Muscle of leg (tissue), 16 donors: ENCODE results near the gene SF3B1. TPM values are rescaled to one million over a fixed set of nuclear protein-coding genes. Genes with fewer than 3 reads are reported as not detected.
"Not testable (repeated sequence)": the region's sequence is repeated elsewhere in the genome, so short reads cannot be mapped to it uniquely, and the experiment has no call there.

ENCODE experiments used
- DNase-seq: peaks from one replicate; pipeline ENCODE4 v3.0.0; 2013
- H3K27ac ChIP-seq: one replicate; pipeline ENCODE4 v1.5.1; 2013; ENCODE audit warnings: mild to moderate bottlenecking, low read length, control low read depth
- H3K27me3 ChIP-seq: one replicate; pipeline ENCODE4 v1.6.1; 2013; ENCODE audit warnings: low read length; ENCODE audit not compliant: control insufficient read depth, insufficient read depth
- H3K36me3 ChIP-seq: one replicate; pipeline ENCODE4 v1.6.1; 2013; ENCODE audit warnings: low read length; ENCODE audit not compliant: control insufficient read depth, insufficient read depth
- H3K4me1 ChIP-seq: one replicate; pipeline ENCODE4 v1.6.1; 2013; ENCODE audit warnings: low read length; ENCODE audit not compliant: control insufficient read depth, insufficient read depth
- H3K4me3 ChIP-seq: one replicate; pipeline ENCODE4 v1.5.1; 2013; ENCODE audit warnings: low read length, control low read depth
- H3K9me3 ChIP-seq: replicated peaks from 2 replicates; pipeline ENCODE4 v1.6.1; 2013; ENCODE audit warnings: low read depth, low read length; ENCODE audit not compliant: control insufficient read depth
- WGBS: methylation state at CpG from one replicate; pipeline ENCODE4 v1.1.5; 2013; ENCODE audit warnings: missing lambda C conversion rate; ENCODE audit not compliant: insufficient coverage; 5-methylcytosine and 5-hydroxymethylcytosine counted together
- long read RNA-seq, 11 donors: transcript quantifications; one replicate each; lab custom pipeline, GENCODE V29; 2026
- polyA plus RNA-seq, 8 donors: library from polyadenylated mRNA; unstranded; fragments of 120-200 nt; gene quantifications; one replicate each; pipeline versions ENCODE4 v1.2.1 to v1.2.3, GENCODE V29; 2013; ENCODE audit warnings: inconsistent platforms in 1 of 8, low replicate concordance in 1 of 8; ENCODE audit not compliant: insufficient read length in 8 of 8, insufficient read depth in 1 of 8
- total RNA-seq: library from RNA; stranded (reverse); fragments of 120-200 nt; gene quantifications from one replicate; pipeline ENCODE4 v1.2.4, GENCODE V29; 2013

Gene SF3B1
- total RNA-seq (253 TPM), polyA plus RNA-seq (100 to 1,000 TPM; 252 to 306 (median 258) TPM)
- long read RNA-seq, donor 1, full-length matches to known transcripts: 13 of 27 reads
- long read RNA-seq, donor 1, partial matches to known transcripts: 14 of 27 reads
- long read RNA-seq, donor 1, other reads (novel, unspliced or antisense): 0 of 27 reads
- long read RNA-seq, donor 2, full-length matches to known transcripts: 7 of 7 reads
- long read RNA-seq, donor 2, partial matches to known transcripts: 0 of 7 reads
- long read RNA-seq, donor 2, other reads (novel, unspliced or antisense): 0 of 7 reads
- long read RNA-seq, donor 3, full-length matches to known transcripts: 27 of 78 reads
- long read RNA-seq, donor 3, partial matches to known transcripts: 51 of 78 reads
- long read RNA-seq, donor 3, other reads (novel, unspliced or antisense): 0 of 78 reads
- long read RNA-seq, donor 4, full-length matches to known transcripts: 9 of 9 reads
- long read RNA-seq, donor 4, partial matches to known transcripts: 0 of 9 reads
- long read RNA-seq, donor 4, other reads (novel, unspliced or antisense): 0 of 9 reads
- long read RNA-seq, donor 5, full-length matches to known transcripts: 59 of 181 reads
- long read RNA-seq, donor 5, partial matches to known transcripts: 122 of 181 reads
- long read RNA-seq, donor 5, other reads (novel, unspliced or antisense): 0 of 181 reads
- long read RNA-seq, donor 6, full-length matches to known transcripts: 38 of 93 reads
- long read RNA-seq, donor 6, partial matches to known transcripts: 49 of 93 reads
- long read RNA-seq, donor 6, other reads (novel, unspliced or antisense): 6 of 93 reads
- long read RNA-seq, donor 7, full-length matches to known transcripts: 21 of 58 reads
- long read RNA-seq, donor 7, partial matches to known transcripts: 37 of 58 reads
- long read RNA-seq, donor 7, other reads (novel, unspliced or antisense): 0 of 58 reads
- long read RNA-seq, donor 8, full-length matches to known transcripts: 16 of 60 reads
- long read RNA-seq, donor 8, partial matches to known transcripts: 44 of 60 reads
- long read RNA-seq, donor 8, other reads (novel, unspliced or antisense): 0 of 60 reads
- long read RNA-seq, donor 9, full-length matches to known transcripts: 26 of 42 reads
- long read RNA-seq, donor 9, partial matches to known transcripts: 16 of 42 reads
- long read RNA-seq, donor 9, other reads (novel, unspliced or antisense): 0 of 42 reads
- long read RNA-seq, donor 10, full-length matches to known transcripts: 32 of 140 reads
- long read RNA-seq, donor 10, partial matches to known transcripts: 103 of 140 reads
- long read RNA-seq, donor 10, other reads (novel, unspliced or antisense): 5 of 140 reads
- long read RNA-seq, donor 11, full-length matches to known transcripts: 25 of 63 reads
- long read RNA-seq, donor 11, partial matches to known transcripts: 38 of 63 reads
- long read RNA-seq, donor 11, other reads (novel, unspliced or antisense): 0 of 63 reads

- peaks cover 10% of the 10 kb centered on the region for H3K4me1 ChIP-seq
- H3K27me3 ChIP-seq: no peaks in the 10 kb centered on the region
- WGBS: under 1% methylated on average over 66 of the region's 74 CpGs
Observed at GRCh38 chr2:197434541-197435513, at the start of gene SF3B1. Gene SF3B1, minus strand, starts transcription at chr2:197435028. Its CDS starts 29 bp downstream, at chr2:197434999.

DNA sequence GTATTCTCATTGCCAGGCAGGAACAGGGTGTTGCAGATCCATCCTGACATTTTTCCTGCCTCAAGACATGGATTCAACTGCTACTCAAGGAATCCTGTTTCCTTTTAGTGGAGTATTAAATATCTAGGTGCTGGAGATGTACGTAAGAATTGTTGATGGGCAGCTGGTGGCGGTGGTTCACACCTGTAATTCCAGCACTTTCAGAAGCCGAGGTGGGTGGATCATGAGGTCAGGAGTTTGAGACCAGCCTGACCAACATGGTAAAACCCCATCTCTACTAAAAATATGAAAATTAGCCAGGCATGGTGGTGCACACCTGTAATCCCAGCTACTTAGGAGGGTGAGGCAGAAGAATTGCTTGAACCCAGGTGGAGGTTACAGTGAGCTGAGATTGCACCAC lies 49.4 kb upstream of the SF3B1 start:
- peaks cover 36% of the 10 kb centered on the region for H3K36me3 ChIP-seq
- H3K4me1 ChIP-seq, DNase-seq, H3K4me3 ChIP-seq, H3K9me3 ChIP-seq, H3K27me3 ChIP-seq, H3K27ac ChIP-seq: not testable (repeated sequence)
- WGBS: no CpG with 5 or more reads among the region's 3 CpGs

More at GRCh38 chr2:197434541-197435513, at the start of gene SF3B1:
- H3K36me3 ChIP-seq: no peaks in the 10 kb centered on the region
- no peaks in the 10 kb centered on the region for H3K9me3 ChIP-seq
- H3K27ac ChIP-seq: peak within 1 kb of the TSS; percentile 99
- H3K4me3 ChIP-seq: peak within 1 kb of the TSS; percentile 98
- peak; percentile 99 for DNase-seq

DNA sequence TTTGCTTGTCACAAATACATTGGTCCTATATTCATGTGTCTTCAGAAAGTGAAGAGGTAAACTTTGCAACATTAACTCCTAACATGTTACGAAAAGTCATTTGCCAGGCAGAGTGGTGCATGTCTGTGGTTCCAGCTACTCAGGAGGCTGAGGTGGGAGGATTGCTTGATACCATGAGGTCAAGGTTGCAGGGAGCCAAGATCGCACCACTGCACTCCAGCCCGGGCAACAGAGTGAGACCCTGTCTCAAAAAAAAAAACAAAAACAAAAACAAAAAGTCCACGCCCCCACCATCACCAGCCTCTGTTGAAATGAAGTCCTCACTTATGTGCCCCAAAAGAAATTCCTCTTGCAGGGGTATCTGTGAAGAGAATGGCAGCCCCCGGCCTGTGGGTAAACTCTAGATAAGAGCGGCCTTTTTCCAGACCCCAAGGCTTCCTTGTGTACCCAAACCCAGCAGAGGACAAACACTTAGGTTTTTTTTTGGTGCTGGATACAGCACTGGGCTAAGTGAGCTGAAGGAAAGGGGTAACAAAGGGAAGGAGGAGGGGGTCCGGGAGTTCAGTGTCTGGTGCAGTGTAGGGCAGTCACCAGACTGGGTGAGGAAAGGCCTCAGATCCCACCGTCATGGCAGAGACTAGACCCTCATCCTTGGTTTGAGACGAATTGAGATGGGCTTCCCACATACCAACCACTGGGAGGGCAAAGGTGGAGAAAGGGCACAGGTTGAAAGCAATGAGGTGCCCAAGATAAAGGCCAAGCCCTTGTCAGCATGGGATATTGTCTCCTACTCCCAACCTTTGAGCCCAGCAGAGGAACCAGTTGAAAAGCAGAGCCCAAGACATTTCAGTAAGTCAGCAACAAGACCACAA lies 45.6 kb upstream of the SF3B1 start:
- no peaks in the 10 kb centered on the region for H3K27me3 ChIP-seq
- no peak overlapping the region for H3K27ac ChIP-seq
- H3K36me3 ChIP-seq: peaks cover 38% of the 10 kb centered on the region
- H3K4me1 ChIP-seq: no peaks in the 10 kb centered on the region
- 80% methylated on average over 2 of the region's 9 CpGs for WGBS
- no peak overlapping the region for H3K4me3 ChIP-seq
- DNase-seq: no peak
- H3K9me3 ChIP-seq: peaks cover 7% of the 10 kb centered on the region

DNA sequence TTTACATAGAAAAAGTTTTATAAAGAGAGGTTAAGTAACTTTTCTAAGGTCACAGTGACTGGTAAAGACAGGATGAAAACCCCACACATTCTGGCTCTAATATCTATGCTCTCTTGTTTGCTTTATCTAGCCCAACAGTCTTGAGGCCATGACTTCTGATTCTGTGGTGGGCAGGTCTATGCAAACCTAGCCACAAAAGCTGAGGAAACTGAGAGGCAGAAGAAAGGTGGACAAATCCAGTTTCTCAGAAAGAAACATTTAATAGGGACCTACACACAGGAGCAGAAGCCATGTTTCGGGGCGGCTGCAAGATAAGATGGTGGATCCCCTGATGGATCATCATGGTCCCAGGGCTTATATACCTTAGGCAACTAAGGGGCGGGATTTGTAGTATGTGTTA lies 43.0 kb upstream of the SF3B1 start:
- no peaks in the 10 kb centered on the region for H3K27me3 ChIP-seq
- no peaks in the 10 kb centered on the region for H3K4me1 ChIP-seq
- H3K36me3 ChIP-seq: peaks cover 40% of the 10 kb centered on the region
- H3K27ac ChIP-seq: no peak overlapping the region
- 100% methylated on average over 2 of the region's 3 CpGs for WGBS
- no peak overlapping the region for H3K4me3 ChIP-seq
- DNase-seq: no peak
- H3K9me3 ChIP-seq: no peaks in the 10 kb centered on the region

GRCh38 chr2:197472166-197472565 lies 37.3 kb upstream of the SF3B1 start:
- WGBS: 89% methylated on average over 3 of the region's 5 CpGs
- Histone ChIP-seq H3K27ac (no peak overlapping the region), H3K36me3 (peaks cover 47% of the 10 kb centered on the region), H3K4me3 (no peak overlapping the region), H3K27me3 (no peaks in the 10 kb centered on the region), H3K4me1 (no peaks in the 10 kb centered on the region), H3K9me3 (no peaks in the 10 kb centered on the region)
- DNase-seq: no peak

DNA sequence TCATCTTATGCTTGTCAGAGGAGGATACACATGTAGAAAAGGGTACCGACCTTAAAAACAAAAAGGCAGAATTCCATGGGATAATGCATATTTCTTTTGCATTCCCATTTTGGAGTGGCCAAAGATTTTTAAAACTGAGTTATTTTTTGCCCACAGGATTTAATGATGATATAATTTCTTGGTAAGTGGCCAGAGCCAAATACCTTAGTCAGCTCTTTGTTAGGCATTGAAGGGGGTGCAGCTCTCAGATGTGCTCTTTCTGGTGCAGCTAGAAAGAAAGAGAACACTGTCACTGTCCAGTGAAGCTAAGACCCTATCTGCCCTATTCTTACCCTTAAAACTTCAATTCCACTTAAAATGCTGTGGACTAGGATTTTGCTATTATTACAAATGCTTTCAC lies 29.3 kb upstream of the SF3B1 start:
- Histone ChIP-seq H3K9me3 (no peaks in the 10 kb centered on the region), H3K4me1 (no peaks in the 10 kb centered on the region), H3K27me3 (no peaks in the 10 kb centered on the region), H3K36me3 (peaks cover 32% of the 10 kb centered on the region), H3K27ac (no peak overlapping the region), H3K4me3 (no peak overlapping the region)
- WGBS: no CpG with 5 or more reads among the region's 1 CpG
- DNase-seq: no peak

GRCh38 chr2:197461057-197461456 lies 26.2 kb upstream of the SF3B1 start:
- no peak overlapping the region for H3K4me3 ChIP-seq
- no peaks in the 10 kb centered on the region for H3K9me3 ChIP-seq
- DNase-seq: no peak
- H3K4me1 ChIP-seq: no peaks in the 10 kb centered on the region
- no CpG with 5 or more reads among the region's 2 CpGs for WGBS
- no peaks in the 10 kb centered on the region for H3K27me3 ChIP-seq
- H3K27ac ChIP-seq: no peak overlapping the region
- H3K36me3 ChIP-seq: peaks cover 17% of the 10 kb centered on the region

DNA sequence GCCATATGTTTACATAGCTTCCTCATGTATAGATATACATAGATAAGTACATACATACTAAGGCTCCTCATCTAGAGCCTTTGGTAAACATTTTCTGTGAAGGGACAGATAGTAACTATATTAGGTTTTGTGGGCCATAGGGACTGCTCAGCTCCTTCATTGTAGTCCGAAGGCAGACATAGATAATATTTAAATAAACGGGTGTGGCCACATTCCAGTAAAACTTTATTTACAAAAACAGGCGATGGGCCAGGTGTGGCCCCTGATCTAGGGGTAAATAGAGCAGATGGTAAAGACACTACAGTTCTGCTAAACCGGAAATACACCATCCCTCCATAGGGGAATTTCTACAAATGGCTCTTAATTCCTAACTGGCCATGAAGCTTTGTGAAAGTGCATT lies 25.8 kb upstream of the SF3B1 start:
- no peaks in the 10 kb centered on the region for H3K27me3 ChIP-seq
- no peaks in the 10 kb centered on the region for H3K9me3 ChIP-seq
- no peak overlapping the region for H3K4me3 ChIP-seq
- H3K27ac ChIP-seq: no peak overlapping the region
- no peaks in the 10 kb centered on the region for H3K4me1 ChIP-seq
- peaks cover 17% of the 10 kb centered on the region for H3K36me3 ChIP-seq
- no CpG with 5 or more reads among the region's 4 CpGs for WGBS
- DNase-seq: no peak
